Urinary bladder (tissue), 4 donors: ENCODE results near the gene UBE2D3. TPM values are rescaled to one million over a fixed set of nuclear protein-coding genes. Genes with fewer than 3 reads are reported as not detected.
"Not testable (repeated sequence)": the region's sequence is repeated elsewhere in the genome, so short reads cannot be mapped to it uniquely, and the experiment has no call there.

Source experiments
- DNase-seq: peaks from one replicate; pipeline ENCODE4 v3.0.0-alpha.2; 2015; ENCODE audit errors: extremely low spot score
- H3K27ac ChIP-seq: one replicate; pipeline ENCODE4 v1.5.1; 2013; ENCODE audit warnings: low read depth, mild to moderate bottlenecking, moderate library complexity
- H3K36me3 ChIP-seq: one replicate; pipeline ENCODE4 v1.6.1; 2013; ENCODE audit warnings: mild to moderate bottlenecking, moderate library complexity; ENCODE audit not compliant: insufficient read depth
- H3K4me1 ChIP-seq: one replicate; pipeline ENCODE4 v1.6.1; 2013; ENCODE audit warnings: mild to moderate bottlenecking, moderate library complexity; ENCODE audit not compliant: insufficient read depth
- H3K4me3 ChIP-seq: one replicate; pipeline ENCODE4 v1.5.1; 2013; ENCODE audit warnings: low read depth, low read length
- WGBS: extraction: QIAGEN DNeasy Blood & Tissue Kit; methylation state at CpG from one replicate; pipeline ENCODE4 v1.1.7; 2013; 5-methylcytosine and 5-hydroxymethylcytosine counted together
- polyA plus RNA-seq: library from polyadenylated mRNA; stranded (reverse); fragments of 200-250 nt; gene quantifications from one replicate; pipeline ENCODE4 v1.2.3, GENCODE V29; 2013
- total RNA-seq: library from RNA; depleted of rRNA; stranded (reverse); fragments of >200 nt; gene quantifications from one replicate; pipeline ENCODE4 v1.2.3, GENCODE V29; 2014
- donor health status: healthy with polysubstance abuse.
- donor health status: healthy.

Gene UBE2D3
- total and polyA plus RNA-seq, 2 donors = 220 to 285 TPM

- H3K4me3 ChIP-seq = peak overlapping the region; percentile 33
- no peaks in the 10 kb centered on the region for H3K4me1 ChIP-seq
- H3K27ac ChIP-seq = peak overlapping the region; percentile 4
- no peak for DNase-seq
- H3K36me3 ChIP-seq = no peaks in the 10 kb centered on the region
- 12% methylated on average over 2 of the region's 2 CpGs for WGBS
Observed at GRCh38 chr4:102824398-102824797, 3.0 kb downstream of the UBE2D3 start.

- no peaks in the 10 kb centered on the region for H3K4me1 ChIP-seq
- 50% methylated on average over 4 of the region's 4 CpGs for WGBS
- H3K27ac ChIP-seq = no peak overlapping the region
- DNase-seq = no peak
- no peaks in the 10 kb centered on the region for H3K36me3 ChIP-seq
- peak overlapping the region; percentile 24 for H3K4me3 ChIP-seq
Observed at GRCh38 chr4:102823897-102824296, 3.5 kb downstream of the UBE2D3 start.

DNA sequence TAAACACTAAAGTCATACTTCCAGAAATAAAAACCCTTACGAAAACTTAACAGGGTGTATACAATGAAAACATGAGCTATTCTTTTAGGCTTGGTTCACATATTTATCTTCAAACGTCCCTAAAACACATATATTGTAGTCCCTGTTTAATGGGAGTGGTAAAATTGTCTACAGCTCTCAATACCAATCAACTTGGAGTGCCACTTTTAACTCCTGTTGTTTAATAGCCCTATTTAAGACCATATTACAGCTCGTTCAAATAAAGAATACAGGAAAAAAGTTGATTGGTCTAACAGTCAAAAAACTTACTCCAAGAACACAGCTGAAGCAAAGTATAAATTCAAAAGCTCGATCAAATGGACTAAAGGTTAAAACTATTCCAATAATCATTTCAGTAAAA is 3.9 kb downstream of the UBE2D3 start:
- Histone ChIP-seq H3K4me3 (no peak overlapping the region), H3K4me1 (no peaks in the 10 kb centered on the region), H3K27ac (peak overlapping the region; percentile 18), H3K36me3 (no peaks in the 10 kb centered on the region)
- WGBS = 17% methylated on average over 4 of the region's 4 CpGs
- no peak for DNase-seq

DNA sequence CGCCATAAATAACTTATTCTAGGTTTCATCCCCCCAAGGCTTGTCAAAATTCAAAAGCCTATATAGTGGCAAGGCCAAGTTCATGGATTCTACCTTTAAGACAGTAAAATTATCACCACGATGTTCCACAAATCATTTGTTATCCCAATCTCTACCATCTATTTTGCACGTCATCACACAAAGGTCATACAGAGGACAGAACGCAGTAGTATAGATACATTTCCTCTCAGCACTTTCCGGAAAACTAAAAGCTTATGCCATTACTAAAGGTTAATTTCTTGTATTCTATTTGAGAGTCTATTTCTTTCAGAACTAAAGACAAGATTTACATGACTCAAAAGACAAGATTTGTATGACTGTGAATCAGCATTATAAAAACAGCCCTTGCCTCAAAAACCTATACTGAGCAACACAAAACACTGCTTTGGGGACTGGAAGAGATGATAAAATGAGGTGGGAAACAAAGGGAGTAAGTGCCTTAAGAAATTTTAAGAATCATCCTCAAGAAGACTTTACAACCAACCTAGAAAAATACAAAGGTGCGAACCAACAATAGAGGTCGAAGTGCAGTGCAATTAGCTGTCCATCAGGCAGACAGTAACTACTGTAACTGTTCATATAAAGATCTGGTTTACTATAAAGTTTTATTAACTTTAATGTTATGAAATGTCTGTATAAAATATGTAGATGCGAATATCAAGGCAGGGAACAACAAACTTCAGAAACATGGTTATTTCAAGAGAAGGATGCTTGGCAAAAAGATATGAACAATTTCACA is 7.6 kb downstream of the UBE2D3 start:
- H3K27ac ChIP-seq = peak overlapping the region; percentile 38
- peak overlapping the region; percentile 18 for H3K4me3 ChIP-seq
- DNase-seq = no peak
- WGBS = 58% methylated on average over 8 of the region's 8 CpGs
- no peaks in the 10 kb centered on the region for H3K4me1 ChIP-seq
- H3K36me3 ChIP-seq = no peaks in the 10 kb centered on the region

GRCh38 chr4:102819100-102819499 is 8.3 kb downstream of the UBE2D3 start:
- H3K27ac ChIP-seq, H3K4me1 ChIP-seq, H3K36me3 ChIP-seq, DNase-seq, H3K4me3 ChIP-seq: not testable (repeated sequence)
- WGBS = 93% methylated on average over 10 of the region's 10 CpGs

DNA sequence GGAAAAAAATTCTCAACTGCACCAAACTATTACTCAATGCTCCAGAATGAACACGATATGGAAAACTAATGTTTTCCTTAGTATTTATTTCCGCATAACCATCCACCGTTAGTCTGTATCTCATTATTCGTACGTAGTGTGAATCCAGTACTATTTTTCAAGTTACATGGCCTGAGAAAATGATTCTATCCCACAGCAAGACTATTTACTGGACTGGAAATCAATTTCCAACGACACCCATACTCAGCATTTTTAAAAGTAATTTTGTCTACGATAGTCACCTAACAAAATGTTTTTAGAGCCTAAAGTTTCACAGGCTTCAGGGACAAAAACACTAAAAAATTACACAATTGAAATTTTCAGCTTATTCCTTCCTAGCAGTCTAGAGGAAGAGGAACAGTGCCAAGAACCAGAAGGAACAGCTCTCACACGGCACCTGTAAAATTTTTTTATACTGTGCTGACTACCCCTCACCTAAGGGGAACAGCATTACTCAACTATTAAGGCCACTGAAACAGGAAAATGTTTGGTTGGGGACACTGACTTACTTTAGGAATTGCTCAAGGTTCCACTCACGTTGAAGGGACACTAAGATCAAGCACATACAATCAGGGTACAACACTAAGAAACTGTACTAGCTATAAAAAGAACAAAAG is 9.6 kb downstream of the UBE2D3 start:
- no peak for DNase-seq
- H3K4me1 ChIP-seq = no peaks in the 10 kb centered on the region
- no peaks in the 10 kb centered on the region for H3K36me3 ChIP-seq
- H3K4me3 ChIP-seq = no peak overlapping the region
- 66% methylated on average over 9 of the region's 9 CpGs for WGBS
- no peak overlapping the region for H3K27ac ChIP-seq

DNA sequence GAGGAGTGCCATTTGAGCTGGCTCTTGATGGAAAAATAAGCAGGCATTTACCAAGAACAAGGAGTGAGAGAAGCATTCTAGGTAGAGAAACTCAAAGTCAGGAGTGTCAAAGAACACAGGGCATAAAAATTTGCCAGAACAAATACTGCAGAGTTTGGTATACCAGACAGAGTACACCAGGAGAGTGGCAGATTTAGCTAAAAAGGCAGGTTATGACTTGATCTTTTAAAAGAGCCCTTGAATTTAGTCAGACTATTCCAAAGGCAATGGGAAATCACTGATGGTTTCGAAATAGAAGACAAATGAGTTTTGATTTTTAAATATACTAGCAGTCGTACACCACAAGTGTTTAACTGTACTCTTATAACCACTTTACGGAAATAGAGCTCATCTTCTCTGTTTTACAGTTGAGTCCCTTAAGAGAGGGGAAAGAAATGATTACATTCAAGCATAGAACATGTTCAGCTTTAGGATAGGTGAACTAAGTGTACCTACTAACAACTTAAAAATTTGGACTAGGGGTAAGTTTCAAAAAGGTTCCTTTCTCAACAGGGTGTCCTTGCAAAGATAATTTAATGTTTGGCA is 10.2 kb downstream of the UBE2D3 start:
- WGBS = 77% methylated on average over 3 of the region's 3 CpGs
- Histone ChIP-seq H3K27ac (no peak overlapping the region), H3K4me1 (no peaks in the 10 kb centered on the region), H3K4me3 (no peak overlapping the region), H3K36me3 (no peaks in the 10 kb centered on the region)
- DNase-seq = no peak

GRCh38 chr4:102815981-102816380 is 11.4 kb downstream of the UBE2D3 start:
- no peak for DNase-seq
- no peak overlapping the region for H3K27ac ChIP-seq
- no peak overlapping the region for H3K4me3 ChIP-seq
- H3K36me3 ChIP-seq = no peaks in the 10 kb centered on the region
- WGBS = 80% methylated on average over 2 of the region's 2 CpGs
- no peaks in the 10 kb centered on the region for H3K4me1 ChIP-seq

DNA sequence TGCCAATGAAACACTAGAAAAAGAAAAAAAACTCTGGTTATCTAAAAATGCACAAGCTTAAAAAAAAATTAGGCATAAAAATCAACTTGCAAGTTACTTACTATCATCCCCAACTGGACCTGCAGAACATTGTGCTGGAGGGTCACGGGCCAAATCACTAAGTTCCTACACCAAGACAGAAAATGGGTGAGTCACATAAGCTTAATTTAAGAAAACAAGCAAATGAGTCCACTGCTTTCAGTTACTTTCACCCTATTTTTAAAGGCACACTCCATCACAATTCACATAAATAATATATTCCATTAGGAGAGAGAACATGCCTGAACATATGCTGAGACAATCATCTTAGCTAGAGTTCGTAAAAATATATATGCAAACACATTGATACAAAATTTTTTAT is 17.7 kb downstream of the UBE2D3 start:
- no peak for DNase-seq
- H3K4me1 ChIP-seq = no peaks in the 10 kb centered on the region
- H3K36me3 ChIP-seq = peaks cover 2% of the 10 kb centered on the region
- no peak overlapping the region for H3K4me3 ChIP-seq
- WGBS = 86% methylated on average over 2 of the region's 2 CpGs
- H3K27ac ChIP-seq = no peak overlapping the region

- Histone ChIP-seq H3K36me3 (peaks cover 3% of the 10 kb centered on the region), H3K4me3 (no peak overlapping the region), H3K4me1 (no peaks in the 10 kb centered on the region), H3K27ac (no peak overlapping the region)
- WGBS = 57% methylated on average over 3 of the region's 3 CpGs
- DNase-seq = no peak
Observed at GRCh38 chr4:102809190-102809589, 18.2 kb downstream of the UBE2D3 start.

- H3K4me3 ChIP-seq = no peak overlapping the region
- no peak overlapping the region for H3K27ac ChIP-seq
- no peaks in the 10 kb centered on the region for H3K4me1 ChIP-seq
- peaks cover 9% of the 10 kb centered on the region for H3K36me3 ChIP-seq
- WGBS = 70% methylated on average over 2 of the region's 2 CpGs
- DNase-seq = no peak
Observed at GRCh38 chr4:102808009-102808408, 19.3 kb downstream of the UBE2D3 start.

DNA sequence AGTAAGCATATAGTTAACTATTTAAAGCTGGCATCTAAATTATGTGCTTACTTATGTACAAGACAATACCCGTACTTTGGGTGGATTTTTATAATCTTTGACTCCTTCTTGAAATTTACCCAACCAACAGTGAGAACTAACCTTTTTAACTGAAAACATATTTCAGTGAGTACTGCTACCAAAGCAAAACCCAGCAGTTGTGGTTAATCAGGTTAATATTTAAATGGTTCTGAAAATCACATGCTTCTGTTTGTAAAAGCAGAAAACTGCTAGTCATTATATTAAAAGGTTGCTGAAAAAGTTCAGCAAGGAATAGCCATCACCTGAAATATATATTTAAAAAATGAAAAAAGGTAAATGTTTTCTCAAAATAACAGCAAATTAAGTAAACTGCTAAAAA is 20.0 kb downstream of the UBE2D3 start:
- 53% methylated on average over 1 of the region's 1 CpG for WGBS
- Histone ChIP-seq H3K4me1 (no peaks in the 10 kb centered on the region), H3K36me3 (peaks cover 9% of the 10 kb centered on the region), H3K4me3 (no peak overlapping the region), H3K27ac (no peak overlapping the region)
- DNase-seq = no peak

- 93% methylated on average over 2 of the region's 2 CpGs for WGBS
- no peak for DNase-seq
- Histone ChIP-seq H3K27ac (no peak overlapping the region), H3K4me1 (no peaks in the 10 kb centered on the region), H3K36me3 (peaks cover 7% of the 10 kb centered on the region), H3K4me3 (no peak overlapping the region)
Observed at GRCh38 chr4:102799816-102800215, 27.5 kb downstream of the UBE2D3 start.

DNA sequence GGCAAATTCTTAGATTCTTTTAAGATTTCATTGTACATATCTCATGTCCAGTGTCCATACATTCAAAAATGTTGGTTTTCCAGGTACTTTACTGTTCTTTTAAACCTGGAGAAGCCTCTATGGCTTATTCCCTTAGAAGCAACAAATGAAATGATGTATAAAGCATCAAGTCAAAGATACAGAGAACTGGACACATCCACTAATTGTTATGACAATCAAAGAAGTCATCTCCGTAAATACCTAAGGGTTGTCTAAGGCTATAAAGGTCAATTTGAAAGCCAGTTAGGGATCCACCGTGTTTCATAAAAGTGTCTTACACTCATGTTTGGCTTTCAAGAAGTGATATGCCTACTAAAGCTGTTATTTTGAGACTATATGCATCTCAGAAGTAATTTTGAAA is 32.4 kb downstream of the UBE2D3 start:
- H3K4me3 ChIP-seq = no peak overlapping the region
- no peaks in the 10 kb centered on the region for H3K36me3 ChIP-seq
- H3K27ac ChIP-seq = no peak overlapping the region
- 93% methylated on average over 2 of the region's 2 CpGs for WGBS
- no peaks in the 10 kb centered on the region for H3K4me1 ChIP-seq
- DNase-seq = no peak
